GM19238 (cell line): Measurements from ENCODE around the gene SERPINA10.
"Not testable (repeated sequence)": the region's sequence is repeated elsewhere in the genome, so short reads cannot be mapped to it uniquely, and the experiment has no call there.

Source experiments
- DNase-seq: peaks from one replicate; pipeline ENCODE4 v3.0.0; 2011; ENCODE audit warnings: low spot score; ENCODE audit not compliant: insufficient read length

The SERPINA10 gene

DNA sequence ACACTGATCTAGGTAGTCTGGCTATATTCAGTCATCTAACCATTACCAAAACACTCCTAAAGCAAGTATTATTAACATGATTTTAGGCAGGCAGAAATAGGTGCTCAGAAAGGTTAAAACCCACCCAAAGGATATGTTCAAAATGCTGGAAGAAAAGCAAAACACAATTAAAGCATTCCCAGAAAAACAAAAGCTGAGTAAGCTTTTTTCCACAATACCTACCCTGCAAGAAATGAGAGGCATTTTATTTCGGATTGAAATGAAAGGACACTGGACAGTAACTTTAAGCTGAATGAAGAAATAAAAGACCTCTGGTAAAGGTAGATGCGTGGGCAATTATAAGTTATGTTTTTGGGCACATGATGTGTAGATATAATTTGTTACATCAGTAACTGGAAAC, 21.8 kb upstream of the SERPINA10 start:
- DNase-seq: no peak

DNA sequence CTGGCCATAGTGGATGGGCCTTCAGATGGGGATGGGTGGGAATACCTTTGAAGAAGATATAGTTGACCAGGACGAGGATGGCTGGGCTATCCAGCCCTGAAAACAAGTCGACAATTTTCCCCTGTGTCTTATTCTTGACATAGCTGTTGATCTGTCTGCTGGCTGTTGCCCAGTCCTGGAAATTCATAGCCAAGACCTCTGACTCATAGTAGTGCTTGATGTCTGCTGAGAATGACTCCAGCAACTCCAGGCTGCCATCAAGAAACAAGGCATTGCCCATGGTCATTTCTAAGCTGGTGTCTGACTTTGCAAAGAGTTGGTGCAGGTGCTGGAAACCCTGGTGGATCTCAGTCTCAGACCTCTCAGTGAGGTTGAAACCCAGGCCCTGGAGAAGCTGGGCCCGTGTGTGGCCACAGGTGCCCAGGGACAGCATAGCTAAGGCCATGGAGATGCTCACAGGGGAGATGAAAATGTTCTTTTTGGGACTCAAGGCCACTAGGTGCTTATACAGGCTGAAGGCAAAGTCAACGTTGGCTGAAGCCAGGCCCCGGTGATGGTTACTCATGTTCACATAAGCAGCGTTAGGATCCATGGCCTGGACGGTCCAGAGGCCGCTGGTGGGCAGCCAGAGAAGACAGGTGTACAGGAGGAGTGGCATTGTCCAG, 21.1 kb upstream of the SERPINA10 start:
- no peak for DNase-seq

DNA sequence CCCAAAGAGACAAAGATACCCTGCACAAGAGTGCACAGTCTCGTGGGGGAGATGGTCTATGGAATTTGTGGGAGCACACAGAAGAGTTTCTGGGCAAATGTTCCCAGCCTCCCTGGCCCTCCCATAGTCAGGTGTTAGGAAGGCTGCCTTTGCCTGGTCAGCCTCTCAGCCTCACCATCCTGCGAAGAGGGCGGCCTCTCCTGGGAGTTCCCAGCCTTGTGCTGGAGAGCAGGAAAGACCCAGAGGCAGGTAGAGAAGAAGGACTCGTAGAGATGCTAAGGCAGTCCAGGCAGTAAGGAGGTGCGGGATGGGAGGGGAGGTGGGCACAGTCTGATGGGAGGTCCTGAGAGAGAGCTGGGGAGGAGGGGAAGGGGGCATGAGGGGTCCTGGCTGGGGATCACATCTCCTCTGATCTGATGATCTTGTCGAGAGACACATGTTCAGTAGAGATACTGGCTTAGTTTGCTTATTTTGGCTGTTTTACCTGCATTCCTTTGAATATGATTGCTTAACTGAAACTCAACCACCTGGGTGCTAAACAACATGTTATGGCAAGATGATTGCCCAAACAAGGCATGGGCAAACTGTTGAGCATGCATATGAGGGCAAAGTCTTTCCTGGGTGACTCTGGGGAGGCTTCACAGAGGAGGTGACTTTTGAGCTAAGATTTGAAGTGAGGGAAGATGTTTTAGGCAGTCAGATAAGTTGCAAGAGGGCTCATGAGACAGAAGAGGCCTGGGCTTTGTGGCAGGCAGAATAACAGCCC, 19.6 kb upstream of the SERPINA10 start:
- DNase-seq: no peak

DNA sequence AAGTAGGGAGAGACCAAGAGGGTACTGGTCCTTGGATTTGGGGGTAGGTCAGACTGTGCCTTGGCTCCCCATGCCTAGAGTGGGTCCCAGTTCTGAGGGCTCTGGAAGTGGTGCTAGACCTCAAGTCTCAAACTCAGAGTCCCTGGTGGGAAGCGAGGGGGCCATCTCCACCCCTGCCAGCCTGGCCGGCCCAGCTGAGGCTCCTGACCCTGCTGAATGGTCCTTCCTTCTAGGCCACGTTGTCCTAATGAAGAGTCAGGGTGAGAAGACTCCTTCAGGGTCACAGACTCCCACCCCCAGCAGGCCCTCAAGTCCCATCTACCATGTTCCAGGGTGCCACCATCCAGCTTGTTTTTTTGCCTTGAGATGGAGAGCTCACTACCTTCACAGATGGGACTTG, 17.2 kb upstream of the SERPINA10 start:
- no peak for DNase-seq

DNA sequence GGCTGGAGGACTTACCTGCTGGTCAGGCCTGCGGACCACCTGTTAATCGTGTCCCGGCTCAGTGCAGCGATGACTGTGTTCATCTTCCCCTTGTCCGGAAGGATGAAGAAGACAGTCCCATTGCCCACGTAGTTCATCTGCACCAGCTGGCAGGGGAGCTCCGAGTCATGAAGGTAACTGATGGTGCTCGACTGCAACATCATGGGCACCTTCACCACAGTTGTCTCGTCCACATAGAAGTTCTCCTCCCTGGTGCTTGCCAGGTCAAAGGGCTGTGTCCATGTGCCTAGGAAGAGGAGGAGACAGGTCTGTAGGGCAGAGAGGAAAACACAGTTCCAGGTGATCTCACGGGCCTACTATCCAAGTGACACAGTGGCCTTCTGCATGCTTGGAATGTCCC, 16.7 kb upstream of the SERPINA10 start:
- no peak for DNase-seq

DNA sequence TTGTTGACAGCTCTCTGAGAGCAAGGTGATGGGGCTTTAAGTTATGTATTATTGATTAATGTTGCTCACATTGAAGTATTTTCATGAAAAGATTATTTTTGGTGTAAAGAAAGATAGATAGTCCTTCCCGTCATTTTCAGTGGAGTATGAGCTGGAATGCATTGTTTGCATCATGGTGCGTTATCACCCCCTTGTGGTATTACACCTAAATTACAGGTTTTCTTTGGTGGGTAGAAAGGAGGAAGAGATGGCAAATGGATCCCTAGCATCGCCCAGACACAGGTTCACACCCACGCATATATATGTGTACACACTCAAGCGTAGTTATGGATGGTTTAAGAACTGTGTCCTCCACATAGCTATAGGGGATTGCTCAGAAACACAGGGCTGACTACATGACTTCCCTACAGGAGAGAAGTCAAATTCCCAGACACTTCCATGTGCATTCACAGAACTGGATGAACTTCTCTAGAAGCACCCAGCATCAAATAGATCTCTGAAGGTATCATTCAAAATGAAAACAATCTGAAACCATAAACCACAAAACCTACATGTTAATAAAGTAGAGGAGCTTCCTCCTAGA, 14.4 kb upstream of the SERPINA10 start:
- no peak for DNase-seq

DNA sequence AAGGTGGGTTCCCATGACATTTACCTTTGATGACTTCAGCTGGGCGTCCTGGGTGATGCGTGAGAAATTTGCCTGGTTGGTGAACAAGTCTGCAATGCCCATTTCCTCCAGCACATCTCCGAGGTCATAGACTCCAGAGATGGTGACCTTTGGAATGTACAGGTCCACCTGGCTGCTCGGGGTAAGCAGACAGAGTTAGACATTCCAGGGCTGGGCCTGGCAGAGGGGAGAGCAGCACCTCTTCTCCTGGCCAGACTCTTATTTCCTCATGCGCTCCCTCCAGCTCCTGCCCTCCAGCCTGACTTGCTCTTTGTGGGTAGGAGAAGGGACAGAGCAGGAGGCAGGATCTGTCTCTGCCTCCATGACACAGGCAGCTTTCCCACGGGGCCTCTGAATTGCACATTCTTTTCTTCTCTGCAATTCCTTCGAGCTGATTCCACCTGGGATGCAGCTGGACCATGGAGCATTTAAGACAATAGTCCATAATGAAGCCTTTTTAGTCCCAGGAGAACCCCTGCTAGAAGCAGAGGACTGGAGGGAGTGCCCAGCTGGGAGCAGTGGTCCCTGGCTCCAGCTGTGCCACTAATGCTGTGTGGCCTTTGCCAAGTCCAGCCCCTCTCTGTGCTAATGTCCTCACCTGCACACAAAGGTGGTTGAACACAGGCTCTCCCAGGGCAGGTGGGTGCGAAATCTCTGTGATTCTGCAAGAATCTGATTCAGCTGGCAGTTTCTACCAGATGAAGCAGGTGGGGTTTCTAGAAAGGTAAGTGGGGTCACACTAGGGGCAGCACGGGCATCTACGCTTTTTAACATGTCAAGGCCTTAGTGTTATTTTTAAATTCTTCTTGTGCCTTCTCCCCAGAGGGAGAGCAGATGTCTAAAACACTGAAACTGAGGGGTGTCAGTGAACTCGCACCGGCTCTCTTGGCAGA, 13.2 kb upstream of the SERPINA10 start:
- no peak for DNase-seq

DNA sequence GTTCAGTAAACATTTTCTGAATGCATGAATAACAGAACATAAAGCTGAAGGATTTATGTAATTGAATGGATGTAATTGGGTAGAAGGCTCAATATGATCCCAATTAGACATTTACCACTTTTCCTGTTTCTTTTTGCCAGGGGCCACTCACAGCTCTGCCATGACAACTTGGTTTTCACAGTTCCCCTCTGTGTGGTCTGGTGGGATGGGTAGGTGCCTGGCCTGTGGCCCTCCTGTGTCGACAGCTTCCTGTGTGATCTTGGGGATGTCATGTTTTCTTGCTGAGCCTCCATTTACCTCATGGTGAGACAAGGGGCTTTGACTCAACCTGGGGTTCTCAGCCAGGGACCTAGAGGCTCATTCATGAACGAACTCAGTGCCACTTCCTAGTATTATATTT, 12.6 kb upstream of the SERPINA10 start:
- no peak for DNase-seq

DNA sequence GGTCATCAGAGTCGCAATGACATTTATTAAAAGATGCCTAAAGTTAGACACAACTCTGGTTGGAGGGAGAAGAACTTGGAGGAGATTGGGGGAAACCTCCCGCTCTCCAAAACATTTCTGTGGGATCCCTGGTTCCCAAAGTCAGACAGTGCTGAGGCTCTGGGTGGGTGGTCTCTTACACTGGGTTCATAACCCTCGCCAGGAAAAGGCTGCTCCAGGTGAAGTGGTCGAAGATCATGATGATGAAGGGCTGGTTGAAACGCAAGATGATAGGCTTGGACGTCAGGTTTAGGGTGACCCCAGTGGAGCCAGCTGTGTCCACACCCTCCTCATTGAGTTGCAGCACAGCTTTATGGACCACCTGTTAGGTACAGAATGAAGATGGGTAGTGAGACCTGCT, 11.2 kb upstream of the SERPINA10 start:
- no peak for DNase-seq

DNA sequence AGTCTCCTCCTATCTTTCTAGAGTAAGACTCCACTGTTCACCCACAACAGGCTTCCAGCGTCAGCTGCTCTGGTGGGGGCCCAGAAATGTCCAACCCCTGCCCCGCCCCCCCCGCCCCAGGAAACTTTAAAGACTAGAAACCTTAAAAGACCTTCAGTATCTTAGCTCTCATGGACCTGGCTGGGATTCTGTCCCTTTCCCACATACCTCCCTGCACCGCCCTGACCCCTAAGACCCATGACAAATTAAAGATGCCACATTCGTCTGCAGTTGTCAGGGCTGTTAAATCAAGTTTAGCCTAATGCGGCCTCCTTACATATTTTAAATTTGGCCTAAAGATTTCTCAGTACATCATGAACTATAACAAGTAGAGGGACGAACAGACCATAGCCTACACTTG, 10.0 kb upstream of the SERPINA10 start:
- no peak for DNase-seq

DNA sequence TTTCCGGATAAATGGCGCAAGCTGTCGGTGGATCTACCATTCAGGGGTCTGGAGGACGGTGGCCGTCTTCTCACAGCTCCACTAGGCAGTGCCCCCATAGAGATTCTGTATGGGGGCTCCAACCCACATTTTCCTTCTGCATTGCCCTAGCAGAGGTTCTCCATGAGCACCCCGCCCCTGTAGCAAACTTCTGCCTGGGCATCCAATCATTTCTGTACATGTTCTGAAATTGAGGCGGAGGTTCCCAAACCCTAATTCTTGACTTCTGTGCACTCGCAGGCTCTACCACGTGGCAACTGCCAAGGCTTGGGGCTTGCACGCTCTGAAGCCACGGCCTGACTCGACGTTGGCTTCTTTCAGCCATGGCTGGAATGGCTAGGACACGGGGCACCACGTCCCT, 5.1 kb upstream of the SERPINA10 start:
- DNase-seq: no peak

DNA sequence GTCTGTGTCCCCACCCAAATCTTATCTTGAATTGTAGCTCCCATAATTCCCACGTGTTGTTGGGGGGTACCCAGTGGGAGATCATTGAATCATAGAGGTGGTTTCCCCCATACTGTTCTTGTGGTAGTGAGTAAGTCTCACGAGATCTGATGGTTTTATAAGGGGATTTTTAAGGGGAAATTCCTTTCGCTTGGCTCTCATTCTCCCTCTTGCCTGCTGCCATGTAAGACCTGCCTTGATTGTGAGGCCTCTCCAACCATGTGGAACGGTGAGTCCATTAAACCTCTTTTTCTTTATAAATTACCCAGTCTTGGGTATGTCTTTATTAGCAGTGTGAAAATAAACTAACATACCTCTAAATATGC, 3.1 kb upstream of the SERPINA10 start:
- DNase-seq: not testable (repeated sequence)

DNA sequence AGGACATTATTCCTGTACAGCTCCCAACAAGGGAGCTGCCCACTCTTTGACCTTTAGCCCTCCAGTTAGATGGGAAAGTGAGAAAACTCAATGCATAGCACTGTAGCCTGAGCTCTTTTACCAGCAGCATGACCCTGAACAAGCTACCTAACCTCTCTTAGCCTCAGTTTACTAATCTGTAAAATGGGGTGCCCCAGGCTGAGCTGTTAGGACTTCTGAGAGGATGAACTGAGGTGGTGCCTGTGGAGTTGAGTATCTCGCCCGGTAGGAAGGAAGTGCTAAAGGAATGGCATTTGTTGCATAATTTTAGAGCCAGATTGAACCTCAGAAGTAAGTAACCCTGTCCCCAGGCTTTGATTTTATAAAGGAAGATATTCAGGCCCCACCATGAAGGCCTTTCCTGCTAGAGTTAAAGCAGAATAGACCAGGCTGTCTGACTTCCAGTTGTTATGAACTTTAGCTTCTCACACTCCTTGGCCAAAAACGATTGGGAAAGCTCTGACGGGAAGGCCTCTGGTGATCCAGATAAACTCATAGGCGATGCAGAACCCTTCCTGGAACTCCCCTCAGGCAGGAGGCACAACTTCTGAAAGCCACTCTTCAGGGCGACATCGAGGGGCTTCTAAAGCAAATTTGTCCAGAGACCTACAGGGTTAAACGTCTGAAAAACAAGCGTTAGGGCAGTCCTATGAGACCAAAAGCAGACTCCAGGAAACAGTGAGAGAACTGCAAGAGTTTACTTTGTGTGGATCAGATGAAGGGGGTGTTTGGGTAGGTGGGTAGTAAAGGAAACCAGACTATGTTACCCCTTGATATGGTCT, 2.5 kb upstream of the SERPINA10 start:
- no peak for DNase-seq

DNA sequence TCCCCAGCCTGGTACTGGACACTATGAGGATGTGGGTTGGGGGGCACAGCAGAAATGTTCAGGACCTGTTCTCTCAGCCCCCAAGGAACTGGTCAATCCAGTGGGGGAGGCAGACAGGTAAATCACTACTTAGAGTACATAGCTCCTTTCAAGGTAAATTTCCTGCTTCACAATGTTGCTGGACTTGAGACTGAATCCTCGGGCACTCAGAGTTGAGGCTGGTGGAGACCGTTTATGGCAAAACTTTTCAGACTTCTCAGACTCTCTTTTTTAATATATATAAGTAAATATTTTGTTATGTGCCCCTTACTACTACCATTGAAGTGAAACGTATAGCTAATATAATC, 483 bp upstream of the SERPINA10 start:
- DNase-seq: no peak

DNA sequence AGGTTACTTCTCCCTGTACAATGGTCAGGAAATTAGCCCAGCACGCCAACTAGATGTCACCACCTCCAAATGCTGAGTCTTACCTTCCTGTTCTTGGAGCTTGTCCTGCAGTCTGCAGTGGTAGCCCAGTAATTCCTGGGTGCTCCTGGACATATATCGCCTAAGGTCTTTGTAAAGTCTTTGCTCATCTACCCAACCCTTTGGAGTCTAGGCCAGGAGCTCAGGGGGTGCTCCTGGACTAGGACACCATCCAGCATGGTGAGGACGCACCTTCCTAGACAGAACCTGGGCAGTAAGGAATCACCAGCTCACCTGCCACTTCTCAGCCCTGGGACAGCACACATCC, 569 bp downstream of the SERPINA10 start:
- DNase-seq: no peak

DNA sequence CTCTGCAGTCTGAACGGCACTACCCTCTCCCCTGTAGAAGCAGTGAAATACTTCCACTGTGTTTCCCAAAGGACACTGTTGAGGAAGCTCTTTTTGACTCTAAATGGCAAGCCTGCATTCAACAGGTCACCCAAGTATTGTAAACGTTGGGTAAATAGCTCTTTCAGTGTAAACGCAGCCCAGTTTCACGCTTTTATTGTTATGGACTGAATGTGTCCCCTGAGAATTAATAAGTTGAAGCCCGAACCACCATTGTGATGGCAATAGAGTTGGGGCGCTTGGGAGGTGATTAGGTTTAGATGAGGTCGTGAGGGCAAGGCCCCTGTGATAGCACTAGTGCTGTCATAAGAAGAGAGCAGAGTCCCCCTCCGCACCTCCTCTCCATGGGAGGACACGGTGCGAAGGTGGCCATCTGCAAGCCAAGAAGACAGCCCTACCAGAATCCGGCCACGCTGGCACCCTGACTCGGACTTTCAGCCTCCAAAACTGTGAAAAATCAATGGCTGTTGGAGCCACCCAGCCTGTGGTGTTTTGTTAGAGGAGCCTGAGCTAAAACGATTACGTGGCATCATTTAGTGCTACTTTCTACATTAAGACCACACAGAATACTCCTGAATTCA, 1.1 kb downstream of the SERPINA10 start:
- no peak for DNase-seq

DNA sequence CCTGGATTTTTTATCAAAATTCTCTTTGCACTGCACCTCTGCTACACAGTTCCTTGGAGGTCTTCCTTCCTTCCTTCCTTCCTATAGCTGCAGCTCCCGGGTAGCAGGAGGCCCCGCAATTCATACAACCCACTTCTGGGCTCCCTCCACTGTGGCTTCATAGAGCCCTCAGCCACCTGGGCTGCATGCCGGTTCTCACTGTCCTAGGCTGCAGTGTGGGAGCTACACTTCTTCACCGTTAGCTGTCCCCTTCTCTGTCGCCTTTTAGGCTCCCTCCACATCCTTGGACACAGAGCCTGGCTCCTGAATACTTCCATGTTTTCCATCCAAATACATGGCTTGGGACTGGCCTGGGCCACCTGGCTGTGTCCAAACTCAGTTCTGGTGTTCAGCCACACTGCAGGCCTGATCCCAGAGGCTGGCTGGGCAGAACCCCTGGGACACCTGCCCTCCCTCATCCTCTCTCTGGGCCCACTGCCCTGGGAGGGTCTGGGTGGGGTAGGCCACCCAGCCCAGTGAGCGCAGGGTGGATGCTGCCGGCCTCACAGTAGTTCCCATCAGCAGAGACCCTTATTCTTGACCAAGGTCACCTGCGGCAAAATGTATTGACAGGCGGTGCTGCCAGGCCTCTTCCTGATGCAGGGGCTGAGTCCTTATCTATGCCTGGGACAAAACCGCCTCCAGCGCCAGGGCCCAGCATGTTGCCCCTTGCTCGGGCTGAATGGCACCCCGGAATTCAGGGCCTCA, 1.7 kb downstream of the SERPINA10 start:
- no peak for DNase-seq

DNA sequence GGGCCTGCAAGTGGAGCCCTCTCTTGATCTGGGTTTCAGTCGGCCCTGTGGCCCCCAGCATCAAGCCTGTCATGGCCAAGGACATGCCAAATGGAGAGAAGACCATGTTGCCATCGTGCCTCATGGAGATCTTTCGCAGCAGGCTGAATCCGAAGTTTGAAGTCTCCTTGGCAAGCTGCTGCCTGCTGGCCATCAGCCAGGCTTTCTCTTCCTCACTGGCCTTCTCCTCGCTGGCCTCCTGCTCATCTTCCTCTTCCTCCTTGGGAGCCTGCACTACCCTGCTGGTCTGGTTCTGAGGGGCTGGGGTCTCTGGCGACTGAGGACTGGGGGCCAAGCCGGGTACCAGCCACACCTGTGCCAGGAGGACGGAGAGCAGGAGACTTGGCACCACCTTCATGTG, 2.9 kb downstream of the SERPINA10 start:
- no peak for DNase-seq

DNA sequence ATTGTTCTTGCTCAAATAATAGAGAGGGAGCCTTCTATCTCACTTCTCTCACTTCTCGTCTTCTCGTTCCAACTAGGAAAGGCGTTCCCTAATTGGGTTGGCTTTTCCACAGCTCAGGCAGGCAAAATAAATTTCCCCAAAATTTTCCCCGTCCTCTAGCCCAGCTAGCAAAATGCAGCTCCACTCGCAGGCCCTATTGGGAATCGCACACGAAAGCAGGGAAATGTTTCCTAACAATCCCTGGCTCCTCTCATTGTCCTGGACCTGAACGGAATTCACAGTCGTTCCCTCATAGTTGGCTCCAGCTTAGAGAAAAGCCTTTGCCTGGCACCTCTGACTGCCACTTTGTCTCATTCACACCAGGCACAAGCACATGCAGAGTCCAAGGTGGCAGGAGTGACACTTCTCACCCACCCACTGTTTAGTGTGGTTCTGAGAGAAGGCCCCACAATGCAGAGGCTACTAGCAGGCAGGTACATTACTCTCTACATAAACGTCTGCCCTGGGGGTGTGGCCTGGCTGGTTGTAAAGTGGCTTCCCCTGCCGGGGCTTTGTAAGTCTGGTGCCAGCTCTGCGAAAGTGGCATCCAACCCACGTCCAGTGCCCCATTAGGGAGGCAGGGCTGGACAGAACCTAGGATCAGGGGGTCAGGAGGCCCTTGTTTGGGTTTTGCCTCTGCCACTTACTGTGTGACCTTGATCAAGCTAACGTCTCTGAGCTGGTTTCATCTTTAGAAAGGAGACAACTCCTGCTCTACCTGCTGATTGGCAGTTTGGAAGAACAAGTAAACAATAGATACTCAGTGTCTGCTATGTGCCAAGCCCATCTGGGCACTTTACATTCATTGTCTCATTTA, 4.2 kb downstream of the SERPINA10 start:
- DNase-seq: no peak
